ENCODE results near the gene DCAF11.
"Not testable (repeated sequence)": the region's sequence is repeated elsewhere in the genome, so short reads cannot be mapped to it uniquely, and the experiment has no call there.

Gene DCAF11

DNA sequence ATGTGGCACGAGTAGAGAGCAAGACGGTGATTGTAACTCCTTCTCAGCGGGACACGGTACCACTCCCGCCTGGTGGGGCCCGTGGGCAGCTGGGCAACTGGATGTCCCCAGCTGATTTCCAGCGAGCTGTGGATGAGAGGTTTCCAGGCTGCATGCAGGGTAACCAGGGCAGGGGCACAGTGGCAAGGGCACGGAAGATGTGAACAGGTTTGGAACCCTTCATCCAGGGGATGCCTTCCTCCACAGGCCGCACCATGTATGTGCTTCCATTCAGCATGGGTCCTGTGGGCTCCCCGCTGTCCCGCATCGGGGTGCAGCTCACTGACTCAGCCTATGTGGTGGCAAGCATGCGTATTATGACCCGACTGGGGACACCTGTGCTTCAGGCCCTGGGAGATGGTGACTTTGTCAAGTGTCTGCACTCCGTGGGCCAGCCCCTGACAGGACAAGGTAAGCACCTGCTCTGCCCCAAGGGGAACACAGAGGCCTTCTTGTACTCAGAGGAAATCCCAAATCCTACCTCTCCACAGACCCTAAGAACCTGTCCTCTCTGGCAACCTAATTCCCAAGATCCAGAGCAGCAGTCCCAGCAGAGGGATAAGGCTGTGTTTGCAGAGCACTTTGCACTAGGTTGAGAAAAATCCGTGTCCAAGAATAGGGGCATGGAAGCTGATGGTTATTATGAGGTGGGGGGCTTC, 16.2 kb upstream of the DCAF11 start:
- no peak for DNase-seq

DNA sequence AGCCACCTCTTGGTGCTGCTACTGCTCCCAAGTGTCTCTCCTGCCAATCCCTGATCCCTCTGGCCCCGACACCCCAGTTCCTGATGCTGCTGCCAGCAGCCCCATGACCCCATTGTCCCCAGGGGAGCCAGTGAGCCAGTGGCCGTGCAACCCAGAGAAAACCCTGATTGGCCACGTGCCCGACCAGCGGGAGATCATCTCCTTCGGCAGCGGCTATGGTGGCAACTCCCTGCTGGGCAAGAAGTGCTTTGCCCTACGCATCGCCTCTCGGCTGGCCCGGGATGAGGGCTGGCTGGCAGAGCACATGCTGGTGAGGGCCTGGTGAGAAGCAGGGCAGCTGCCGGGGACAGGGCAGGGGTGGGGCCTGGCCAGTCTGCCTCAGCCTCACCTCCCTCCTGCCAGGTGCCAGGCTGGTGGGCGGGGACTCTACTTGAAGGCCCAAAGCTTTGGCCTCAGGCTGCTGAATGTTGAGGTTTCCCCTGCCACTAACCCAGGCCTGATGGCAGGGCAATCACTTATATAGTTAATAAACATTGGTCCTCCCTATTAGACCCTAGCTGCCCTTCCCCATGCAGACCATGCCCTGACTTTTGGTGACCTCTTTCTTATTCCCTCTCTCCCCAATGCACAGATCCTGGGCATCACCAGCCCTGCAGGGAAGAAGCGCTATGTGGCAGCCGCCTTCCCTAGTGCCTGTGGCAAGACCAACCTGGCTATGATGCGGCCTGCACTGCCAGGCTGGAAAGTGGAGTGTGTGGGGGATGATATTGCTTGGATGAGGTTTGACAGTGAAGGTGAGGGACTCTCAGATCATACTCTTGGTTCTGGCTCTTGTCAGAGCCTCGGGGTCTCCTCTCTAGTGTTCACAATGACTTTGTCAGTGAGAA, 15.4 kb upstream of the DCAF11 start:
- no peak for DNase-seq

DNA sequence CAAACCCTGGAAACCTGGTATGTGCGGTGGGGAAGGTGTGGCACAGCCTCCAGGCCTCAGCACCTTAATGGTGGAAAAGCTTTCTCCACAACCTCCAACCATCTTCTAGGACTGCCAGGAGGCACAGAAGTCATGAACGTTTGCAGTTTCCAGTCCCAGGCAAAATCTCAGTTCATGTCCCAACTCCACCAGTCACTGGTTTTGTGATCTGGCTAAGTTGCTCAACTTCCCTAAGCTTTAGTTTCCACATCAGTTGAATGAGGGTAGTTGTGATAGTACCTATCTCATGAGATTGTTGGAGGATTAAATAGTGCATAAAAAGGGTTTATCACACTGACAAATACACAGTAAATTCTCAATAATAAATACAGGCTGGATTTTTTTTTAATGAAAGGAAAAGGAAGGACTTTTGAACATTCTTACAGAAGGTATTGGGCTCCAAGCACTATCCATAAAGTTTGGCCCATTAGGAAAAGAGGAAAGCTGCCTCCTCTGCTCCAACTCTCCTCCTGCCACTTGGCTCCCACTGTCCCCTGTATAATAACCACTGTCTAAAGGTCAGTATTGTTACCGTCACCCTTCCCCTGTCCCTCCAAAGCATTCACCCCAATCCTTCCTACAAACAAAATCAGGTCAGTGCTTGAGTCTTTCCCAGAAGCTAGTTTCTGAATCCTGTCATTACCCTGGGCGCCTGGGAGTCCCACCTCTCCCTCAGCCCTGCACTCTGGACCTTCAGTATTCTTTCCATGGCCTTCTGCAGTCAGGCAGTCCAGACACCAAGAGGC, 14.2 kb upstream of the DCAF11 start:
- DNase-seq = no peak

DNA sequence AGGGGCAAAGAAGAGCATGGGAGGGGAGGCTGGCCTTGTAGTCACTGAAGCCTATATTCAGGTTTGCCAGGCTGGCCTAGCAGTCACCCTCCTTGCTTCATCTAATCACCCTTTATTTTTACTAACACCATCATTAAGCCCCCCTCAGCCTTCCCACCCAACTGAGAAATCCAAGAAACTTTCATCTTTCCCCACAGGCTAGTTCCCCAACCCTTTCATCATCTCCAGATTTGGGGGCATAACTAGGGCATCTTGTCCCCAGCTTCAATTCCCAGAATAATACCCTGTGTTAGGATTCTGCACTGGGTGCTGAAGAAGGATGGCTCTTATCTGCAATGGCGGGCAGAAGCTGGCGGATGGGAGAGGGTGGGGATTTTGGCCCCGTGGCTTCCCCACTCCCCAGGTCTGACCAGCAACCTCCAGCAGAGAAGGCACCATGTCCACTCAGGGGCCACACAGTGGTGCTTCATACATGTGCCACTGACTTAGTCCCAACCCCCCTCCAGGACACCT, 13.5 kb upstream of the DCAF11 start:
- no peak for DNase-seq

DNA sequence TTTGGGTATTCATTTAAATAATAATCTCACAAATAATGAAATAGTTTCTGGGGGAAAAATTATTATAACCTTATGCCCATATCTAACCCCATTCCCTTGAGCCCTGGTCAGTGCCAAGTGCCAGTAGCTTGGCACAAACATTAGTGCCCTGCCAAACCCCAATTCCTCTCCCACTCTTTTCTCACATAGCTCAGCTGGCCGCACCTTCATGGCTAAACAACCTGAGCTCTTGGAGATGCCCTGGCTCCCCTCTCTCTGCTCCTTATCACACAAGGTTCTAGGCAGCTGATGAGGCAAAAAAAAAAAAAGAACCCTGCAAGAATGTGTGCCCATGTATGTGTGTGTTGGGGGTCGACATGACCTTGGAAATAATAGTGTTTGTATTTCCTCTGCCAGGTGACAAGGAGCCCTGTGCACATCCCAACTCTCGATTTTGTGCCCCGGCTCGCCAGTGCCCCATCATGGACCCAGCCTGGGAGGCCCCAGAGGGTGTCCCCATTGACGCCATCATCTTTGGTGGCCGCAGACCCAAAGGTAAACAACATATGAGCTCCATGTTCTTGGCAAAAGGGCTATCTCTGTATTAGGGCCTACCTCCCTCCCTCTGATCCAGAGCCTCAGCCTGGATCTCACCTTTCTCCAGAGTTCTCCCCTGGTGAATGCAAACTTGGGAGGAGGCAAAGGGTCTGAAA, 12.1 kb upstream of the DCAF11 start:
- DNase-seq = no peak

DNA sequence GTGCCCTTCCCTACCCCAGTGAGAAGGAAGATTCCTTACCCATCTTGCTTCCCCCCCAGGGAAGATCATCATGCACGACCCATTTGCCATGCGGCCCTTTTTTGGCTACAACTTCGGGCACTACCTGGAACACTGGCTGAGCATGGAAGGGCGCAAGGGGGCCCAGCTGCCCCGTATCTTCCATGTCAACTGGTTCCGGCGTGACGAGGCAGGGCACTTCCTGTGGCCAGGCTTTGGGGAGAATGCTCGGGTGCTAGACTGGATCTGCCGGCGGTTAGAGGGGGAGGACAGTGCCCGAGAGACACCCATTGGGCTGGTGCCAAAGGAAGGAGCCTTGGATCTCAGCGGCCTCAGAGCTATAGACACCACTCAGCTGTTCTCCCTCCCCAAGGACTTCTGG, 11.1 kb upstream of the DCAF11 start:
- no peak for DNase-seq

- not testable (repeated sequence) for DNase-seq
Measured at GRCh38 chr14:24105609-24106239, 8.9 kb upstream of the DCAF11 start.

DNA sequence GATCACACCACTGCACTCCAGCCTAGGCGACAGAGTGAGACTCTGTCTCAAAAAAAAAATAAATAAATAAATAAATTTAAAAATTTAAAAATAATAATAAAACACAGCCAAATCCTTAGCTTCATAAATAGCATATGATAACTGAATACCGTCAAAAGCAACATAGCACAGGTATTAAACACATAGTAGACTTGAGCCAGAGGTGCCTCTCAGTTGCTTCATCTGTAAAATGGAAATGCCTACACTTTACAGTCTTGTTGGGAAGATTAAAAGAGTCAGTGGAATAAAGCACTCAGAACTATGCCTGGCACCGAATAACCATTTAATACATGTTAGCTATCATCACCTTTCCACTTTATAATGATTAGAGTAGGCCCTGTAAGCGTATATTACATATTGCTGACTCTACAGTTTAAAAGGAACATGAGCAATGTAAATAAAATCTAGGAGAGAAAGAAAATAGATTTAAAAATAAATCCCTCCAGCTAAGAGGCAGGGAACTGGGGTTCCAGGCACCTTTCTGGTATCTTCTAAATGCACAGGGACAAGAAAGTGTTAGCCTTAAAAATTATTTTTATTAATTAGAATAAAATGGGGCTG, 7.8 kb upstream of the DCAF11 start:
- no peak for DNase-seq

DNA sequence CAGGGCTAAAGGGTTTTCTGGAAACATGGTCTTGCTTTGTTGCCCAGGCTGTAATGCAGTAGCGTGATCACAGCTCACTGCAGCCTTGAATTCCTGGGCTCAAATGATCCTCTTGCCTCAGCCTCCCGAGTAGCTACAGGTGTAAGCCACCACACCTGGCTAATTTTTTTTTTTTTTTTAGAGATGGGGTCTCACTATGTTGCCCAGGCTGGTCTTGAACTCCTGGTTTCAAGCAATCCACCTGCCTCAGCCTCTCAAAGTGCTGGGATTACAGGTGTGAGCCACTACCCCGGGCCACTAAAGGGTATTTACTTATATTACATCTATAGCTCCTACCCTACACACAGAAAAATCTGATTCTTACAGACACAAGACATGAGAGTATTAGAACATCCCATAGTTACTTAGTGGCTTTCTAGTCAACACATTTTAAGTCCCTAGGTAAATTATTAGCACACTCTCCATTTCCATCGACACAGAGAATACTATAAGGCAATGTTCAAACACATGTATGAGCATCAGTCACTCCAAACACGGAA, 6.2 kb upstream of the DCAF11 start:
- DNase-seq = no peak

- DNase-seq = no peak
Measured at GRCh38 chr14:24110060-24110459, 4.5 kb upstream of the DCAF11 start.

GRCh38 chr14:24110523-24110922, 4.1 kb upstream of the DCAF11 start:
- no peak for DNase-seq

- no peak for DNase-seq
Measured at GRCh38 chr14:24113379-24113800, 1.2 kb upstream of the DCAF11 start.

- DNase-seq = peak; percentile 95
Measured at GRCh38 chr14:24113801-24114531, 611 bp upstream of the DCAF11 start.

DNA sequence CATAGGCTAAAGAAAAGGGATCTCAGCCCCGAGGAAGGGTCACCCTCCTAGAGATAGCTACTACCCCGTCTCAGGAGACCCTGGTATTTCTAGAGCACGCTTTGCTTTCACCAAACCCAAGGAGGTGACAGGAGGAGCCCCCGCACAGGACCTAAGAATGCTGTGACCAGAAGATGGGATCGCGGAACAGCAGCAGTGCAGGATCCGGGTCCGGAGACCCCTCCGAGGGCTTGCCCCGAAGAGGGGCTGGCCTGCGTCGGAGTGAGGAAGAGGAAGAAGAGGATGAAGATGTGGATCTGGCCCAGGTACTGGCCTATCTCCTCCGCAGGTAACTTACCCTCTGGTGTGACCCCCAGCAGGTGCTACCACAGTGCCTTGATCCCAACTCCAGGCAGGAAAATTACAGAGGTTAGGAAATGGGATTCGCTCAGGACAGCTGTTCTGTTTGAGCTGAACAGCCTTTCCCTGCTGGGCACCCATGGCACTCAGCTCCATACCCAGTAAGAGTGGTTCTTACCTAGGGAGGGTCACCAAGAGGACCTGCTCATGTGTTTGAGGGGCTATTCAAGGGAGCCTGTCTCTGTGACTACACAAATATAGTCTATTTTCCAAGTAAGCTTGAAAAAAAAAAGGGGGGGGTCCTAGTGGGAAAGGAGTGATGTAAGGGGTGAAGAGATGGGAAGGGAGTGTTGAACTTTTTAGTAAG, 998 bp downstream of the DCAF11 start:
- DNase-seq = no peak

GRCh38 chr14:24116128-24116814, 1.7 kb downstream of the DCAF11 start:
- no peak for DNase-seq

- DNase-seq = no peak
Measured at GRCh38 chr14:24117179-24117578, 2.6 kb downstream of the DCAF11 start.

GRCh38 chr14:24119691-24120090, 5.1 kb downstream of the DCAF11 start:
- no peak for DNase-seq

- DNase-seq = no peak
Measured at GRCh38 chr14:24121210-24121609, 6.6 kb downstream of the DCAF11 start.

DNA sequence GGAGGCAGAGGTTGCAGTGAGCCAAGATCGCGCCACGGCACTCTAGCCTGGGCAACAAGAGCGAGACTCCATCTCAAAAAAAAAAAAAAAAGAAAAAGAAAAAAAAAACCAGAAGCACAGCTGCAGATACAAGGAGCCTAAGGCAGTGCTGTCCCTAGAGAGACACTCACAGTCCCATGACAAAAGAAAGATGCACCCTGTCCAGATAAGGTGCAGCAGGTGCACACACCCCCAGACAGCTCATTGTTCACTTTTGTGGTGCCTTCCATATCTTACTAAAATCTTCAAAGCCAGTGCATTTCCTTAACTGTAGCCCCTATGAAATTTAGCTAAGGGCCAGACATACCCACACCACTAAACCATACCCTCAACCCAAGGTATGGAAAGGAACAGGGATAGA, 7.8 kb downstream of the DCAF11 start:
- no peak for DNase-seq
